GM15510 (cell line): ENCODE data around the gene ELANE.

Experiments used
- POLR2A ChIP-seq: IDR thresholded peaks from 3 replicates; pipeline ENCODE4 v1.6.1; 2011; ENCODE audit warnings: borderline replicate concordance; ENCODE audit not compliant: insufficient read length; ENCODE audit errors: extremely low read depth

The ELANE gene

GRCh38 chr19:879711-880438 lies 27.8 kb downstream of the ELANE start:
- no peak for TF ChIP-seq POLR2A

DNA sequence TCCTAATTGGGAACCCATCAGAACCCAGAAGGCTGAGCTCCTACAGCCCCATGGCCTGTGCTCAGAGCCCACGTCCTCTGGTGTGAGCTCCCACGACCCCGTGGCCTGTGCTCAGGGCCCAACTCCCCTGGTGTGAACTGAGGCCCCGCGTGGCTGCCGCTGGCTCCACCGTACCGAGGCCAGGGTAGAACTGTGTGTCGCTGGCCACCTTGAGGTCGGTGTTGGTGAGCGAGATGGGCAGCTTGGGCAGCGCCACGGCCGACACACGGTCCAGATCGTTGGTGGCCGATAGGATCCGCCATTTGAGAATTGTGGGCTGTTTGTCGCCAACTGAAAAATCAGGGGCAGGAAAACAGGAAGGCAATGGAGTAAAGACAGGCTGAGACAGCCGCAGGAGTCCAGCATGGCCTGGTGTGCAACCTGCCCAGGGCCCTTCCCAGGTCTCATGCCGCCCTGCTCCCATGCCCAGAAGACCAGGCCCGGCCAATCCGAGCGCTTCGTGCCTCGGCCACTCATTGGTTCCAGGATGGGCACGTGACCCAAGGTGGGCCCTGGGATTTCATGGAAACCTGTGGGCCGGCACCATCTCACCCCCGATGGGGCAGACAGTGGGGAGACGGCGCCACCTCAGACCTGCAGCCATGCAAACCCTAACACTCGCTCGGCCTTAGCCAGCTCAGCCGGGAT lies 29.4 kb downstream of the ELANE start:
- TF ChIP-seq POLR2A: no peak

DNA sequence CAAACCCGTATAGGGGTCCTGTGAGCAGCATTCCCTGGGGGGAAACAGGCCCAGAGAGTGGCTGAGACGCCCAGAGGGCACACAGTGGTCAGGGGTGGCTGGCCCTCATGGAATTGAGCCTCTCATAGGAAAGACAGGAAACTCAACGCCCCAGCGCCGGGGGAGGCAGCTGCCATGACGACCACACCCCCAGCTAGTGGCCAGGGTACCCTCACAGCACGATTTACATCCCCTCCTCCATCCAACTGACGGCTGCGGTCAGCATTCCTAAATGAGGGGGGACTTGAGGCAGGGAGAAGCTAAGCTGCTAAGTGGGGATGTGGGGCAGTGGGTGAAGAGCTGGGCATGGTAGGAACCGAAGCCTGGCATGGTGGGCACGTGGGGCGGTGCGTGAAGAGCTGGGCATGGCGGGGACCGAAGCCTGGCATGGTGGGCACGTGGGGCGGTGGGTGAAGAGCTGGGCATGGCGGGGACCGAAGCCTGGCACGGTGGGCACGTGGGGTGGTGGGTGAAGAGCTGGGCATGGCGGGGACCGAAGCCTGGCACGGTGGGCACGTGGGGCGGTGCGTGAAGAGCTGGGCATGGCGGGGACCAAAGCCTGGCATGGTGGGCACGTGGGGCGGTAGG lies 30.9 kb downstream of the ELANE start:
- TF ChIP-seq POLR2A: no peak

- TF ChIP-seq POLR2A: no peak
These were observed 31.6 kb downstream of the ELANE start for GRCh38 chr19:883661-884211.

DNA sequence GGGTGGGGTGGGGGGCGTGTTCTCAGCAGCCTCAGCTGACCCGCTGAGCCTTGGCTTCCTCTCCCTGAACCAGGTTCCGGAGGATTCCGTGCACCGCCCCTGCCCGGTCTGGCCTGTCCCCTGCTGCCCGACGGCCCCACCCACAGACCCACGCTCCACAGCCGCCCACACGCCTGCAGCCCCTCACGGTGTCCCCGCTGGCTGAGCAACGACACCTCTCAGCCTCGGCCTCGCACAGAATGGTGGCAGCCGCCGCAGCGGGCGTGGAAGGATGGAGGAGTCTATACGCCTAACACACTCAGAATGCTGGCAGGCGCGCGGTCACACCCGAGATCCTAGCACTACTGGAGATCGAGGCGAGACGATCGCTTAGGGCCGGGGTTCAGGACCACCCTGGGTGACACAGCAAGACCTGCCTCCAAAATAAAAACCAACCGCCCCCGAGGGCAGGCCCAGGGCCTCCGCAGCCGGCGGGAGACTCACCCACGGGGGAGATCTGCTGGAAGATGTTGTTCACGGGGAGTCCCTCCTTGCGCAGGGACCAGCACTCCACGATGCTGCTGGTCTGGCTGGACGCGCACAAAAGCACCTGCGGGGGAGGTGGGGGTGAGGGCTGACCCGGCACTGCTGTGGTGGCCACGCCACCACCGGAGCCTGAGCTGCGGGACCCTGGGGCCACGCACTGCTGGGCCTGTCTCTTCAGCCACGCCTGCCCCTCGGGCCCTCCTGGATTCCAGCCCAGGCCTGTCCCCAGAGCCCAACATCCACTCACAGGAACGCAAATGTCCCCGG lies 32.5 kb downstream of the ELANE start:
- no peak for TF ChIP-seq POLR2A

GRCh38 chr19:885536-886224 lies 33.6 kb downstream of the ELANE start:
- TF ChIP-seq POLR2A: no peak

GRCh38 chr19:887072-887471 lies 35.0 kb downstream of the ELANE start:
- no peak for TF ChIP-seq POLR2A

GRCh38 chr19:887599-887998 lies 35.5 kb downstream of the ELANE start:
- TF ChIP-seq POLR2A: no peak

DNA sequence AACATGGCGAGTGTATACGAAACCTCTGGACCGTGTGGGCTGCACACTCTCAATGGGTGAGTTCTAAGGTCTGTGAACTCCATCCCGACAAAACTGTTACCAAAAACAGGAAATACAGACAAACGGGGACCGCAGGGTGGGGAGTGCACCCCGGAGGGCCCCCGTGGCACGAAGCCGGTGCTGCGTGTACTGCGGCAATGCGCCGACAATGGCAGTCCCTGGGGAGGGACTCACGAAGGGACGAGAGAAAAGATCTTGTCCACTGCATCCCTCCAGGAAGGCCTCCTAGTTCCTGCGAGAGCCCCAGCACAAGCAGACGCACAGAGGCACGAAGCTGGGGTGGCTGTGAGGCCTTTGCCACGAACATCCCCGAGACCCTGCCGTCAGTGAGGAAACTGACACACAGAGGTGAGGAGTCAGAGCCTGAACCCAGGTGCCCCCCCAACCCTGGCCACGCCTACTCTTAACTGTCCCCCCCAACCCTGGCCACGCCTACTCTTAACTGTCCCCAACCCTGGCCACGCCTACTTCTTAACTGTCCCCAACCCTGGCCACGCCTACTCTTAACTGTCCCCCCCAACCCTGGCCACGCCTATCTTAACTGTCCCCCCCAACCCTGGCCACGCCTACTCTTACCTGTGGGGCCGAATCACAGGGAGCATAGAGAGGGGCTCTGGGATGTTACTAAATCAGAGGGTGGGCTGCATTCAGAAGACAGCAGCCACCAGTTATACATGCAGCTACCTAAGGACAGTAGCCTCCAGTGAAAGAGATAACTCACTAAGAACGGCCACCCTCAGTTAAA lies 36.7 kb downstream of the ELANE start:
- TF ChIP-seq POLR2A: no peak

- TF ChIP-seq POLR2A: no peak
These were observed 37.7 kb downstream of the ELANE start for GRCh38 chr19:889662-890295.

DNA sequence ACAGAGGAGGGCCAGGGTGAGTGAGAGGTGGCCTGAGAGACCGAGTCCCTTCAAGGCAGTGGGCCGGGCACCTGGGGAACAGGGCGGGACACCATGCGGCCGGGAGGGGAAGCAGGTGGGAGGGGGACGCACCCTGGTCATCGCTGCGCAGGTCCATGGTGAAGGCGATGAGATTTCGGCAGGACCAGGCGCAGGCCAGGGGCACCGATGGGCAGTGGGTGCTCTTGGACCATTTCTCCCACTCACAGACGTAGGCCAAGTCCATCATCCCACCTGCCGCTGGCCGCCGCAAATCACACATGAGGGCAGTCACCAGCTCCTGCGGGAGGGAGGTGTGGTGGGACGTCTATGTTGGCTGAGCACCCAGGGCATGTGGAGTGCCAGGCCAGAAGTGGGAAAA lies 38.7 kb downstream of the ELANE start:
- TF ChIP-seq POLR2A: no peak

DNA sequence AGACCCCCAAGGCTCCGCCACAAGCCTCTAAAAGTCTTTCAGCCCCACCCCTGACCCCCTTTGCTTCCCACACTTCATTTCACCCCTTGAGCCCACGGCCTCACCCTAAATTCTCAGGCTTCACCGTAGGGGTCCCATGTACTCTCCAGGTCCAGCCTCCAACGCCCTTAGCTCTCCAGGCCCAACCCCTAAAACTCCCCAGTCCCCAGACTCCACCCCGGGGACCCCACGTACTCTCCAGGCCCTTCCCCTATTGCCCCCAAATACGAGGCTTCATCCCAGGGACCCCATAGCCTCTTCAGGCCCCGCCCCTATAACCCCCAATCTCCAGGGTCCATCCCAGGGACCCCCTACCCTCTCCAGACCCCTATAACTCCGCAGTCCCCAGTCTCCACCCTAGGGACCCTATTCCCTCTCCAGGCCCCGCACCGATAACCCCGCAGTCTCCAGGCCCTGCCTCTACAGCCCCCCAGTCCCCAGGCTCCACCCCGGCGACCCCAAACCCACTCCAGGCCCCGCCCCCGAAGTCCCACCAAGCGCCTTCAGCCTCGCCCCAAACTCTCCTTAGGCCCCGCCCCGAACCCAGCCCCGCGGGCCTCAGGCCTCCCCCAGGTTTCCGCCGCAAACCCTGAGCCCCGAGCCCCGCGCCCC lies 40.3 kb downstream of the ELANE start:
- TF ChIP-seq POLR2A: no peak
